ENCODE results near the gene CFAP100.

The CFAP100 gene

DNA sequence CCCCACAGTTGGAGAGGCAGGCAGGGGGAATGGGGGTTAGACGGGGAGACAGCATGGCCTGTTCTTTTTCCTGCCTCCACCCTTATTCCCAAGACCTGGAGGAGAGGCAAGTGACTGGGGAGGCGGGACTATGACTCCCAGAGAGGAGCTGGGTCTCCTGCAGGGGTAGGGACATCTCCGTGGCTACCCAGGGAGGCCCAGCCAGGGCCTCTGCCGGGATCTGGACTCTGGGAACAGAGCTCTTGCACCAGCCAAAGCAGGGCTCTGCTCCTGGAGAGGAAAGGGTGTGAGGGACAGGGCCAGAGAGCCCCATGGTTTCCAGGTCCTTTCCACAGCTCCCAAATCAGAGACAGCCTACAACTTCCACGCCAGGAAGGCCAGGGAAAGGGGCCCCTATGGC lies 22.8 kb downstream of the CFAP100 start:
- Histone ChIP-seq H4K20me1 (ENCODE audit: insufficient read depth, low read length) (no peaks in the 10 kb centered on the region), H3K79me2 (ENCODE audit: insufficient read depth, low read length) (no peaks in the 10 kb centered on the region), H3F3A (ENCODE audit: insufficient read depth, low read length) (no peaks in the 10 kb centered on the region), H3K4me1 (ENCODE audit: insufficient read depth, low read length, severe bottlenecking) (no peaks in the 10 kb centered on the region), H3K9me3 (ENCODE audit: low read length) (no peaks in the 10 kb centered on the region), H3K4me3 (ENCODE audit: low read depth, low read length, poor library complexity, severe bottlenecking) (no peak overlapping the region), H3K36me3 (ENCODE audit: insufficient read depth, low read length) (no peaks in the 10 kb centered on the region), H2AFZ (ENCODE audit: low read length) (no peak overlapping the region), H3K27ac (ENCODE audit: low read depth, low read length, poor library complexity, severe bottlenecking) (no peak overlapping the region), H3K9ac (ENCODE audit: low read length) (no peak overlapping the region), H3K9me2 (ENCODE audit: low read depth, low read length) (no peaks in the 10 kb centered on the region), H3K27me3 (ENCODE audit: insufficient read depth, low read length) (no peaks in the 10 kb centered on the region), H3K4me2 (ENCODE audit: low read length) (no peak overlapping the region)
- TF ChIP-seq, protein P1, sequence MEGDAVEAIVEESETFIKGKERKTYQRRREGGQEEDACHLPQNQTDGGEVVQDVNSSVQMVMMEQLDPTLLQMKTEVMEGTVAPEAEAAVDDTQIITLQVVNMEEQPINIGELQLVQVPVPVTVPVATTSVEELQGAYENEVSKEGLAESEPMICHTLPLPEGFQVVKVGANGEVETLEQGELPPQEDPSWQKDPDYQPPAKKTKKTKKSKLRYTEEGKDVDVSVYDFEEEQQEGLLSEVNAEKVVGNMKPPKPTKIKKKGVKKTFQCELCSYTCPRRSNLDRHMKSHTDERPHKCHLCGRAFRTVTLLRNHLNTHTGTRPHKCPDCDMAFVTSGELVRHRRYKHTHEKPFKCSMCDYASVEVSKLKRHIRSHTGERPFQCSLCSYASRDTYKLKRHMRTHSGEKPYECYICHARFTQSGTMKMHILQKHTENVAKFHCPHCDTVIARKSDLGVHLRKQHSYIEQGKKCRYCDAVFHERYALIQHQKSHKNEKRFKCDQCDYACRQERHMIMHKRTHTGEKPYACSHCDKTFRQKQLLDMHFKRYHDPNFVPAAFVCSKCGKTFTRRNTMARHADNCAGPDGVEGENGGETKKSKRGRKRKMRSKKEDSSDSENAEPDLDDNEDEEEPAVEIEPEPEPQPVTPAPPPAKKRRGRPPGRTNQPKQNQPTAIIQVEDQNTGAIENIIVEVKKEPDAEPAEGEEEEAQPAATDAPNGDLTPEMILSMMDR (IDR thresholded peaks at IDR 0.05; ENCODE audit: low read length): no peak
- TF ChIP-seq EZH2 (IDR thresholded peaks at IDR 0.05; ENCODE audit: borderline replicate concordance, low read length): no peak

DNA sequence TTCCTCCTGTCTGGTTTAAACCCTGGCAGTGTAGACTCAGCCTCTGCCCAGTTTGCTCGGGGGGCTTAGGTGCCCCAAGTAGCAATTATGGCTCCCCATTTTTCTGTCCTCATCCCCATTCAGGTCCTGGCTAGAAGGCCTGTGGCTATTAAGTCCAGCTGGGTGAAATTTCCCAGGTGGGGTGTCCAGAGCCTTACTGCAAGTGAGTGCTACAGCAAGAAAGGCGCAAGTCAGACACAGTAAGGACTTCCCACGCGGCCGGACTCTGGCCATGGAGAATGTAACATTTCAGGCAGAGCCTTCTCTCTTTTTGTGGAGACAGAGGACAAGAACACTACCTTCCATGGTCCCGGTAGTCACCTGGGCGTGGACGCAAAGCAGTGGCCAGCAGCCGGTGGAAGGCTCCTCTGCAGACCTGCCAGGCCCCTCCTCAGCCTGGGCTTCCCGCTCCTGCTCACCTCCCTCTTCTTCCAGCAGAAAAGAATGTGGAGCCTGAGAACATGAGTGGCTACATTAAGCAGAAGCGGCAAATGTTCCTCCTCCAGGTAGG lies 23.3 kb downstream of the CFAP100 start:
- no peaks in the 10 kb centered on the region for H3K27me3 ChIP-seq (ENCODE audit: insufficient read depth, low read length)
- H3K4me3 ChIP-seq (ENCODE audit: low read depth, low read length, poor library complexity, severe bottlenecking): no peak overlapping the region
- no peaks in the 10 kb centered on the region for H3K9me3 ChIP-seq (ENCODE audit: low read length)
- no peaks in the 10 kb centered on the region for H3K9me2 ChIP-seq (ENCODE audit: low read depth, low read length)
- H3K4me1 ChIP-seq (ENCODE audit: insufficient read depth, low read length, severe bottlenecking): no peaks in the 10 kb centered on the region
- no peaks in the 10 kb centered on the region for H4K20me1 ChIP-seq (ENCODE audit: insufficient read depth, low read length)
- no peak overlapping the region for H3K9ac ChIP-seq (ENCODE audit: low read length)
- TF ChIP-seq EZH2 (IDR thresholded peaks at IDR 0.05; ENCODE audit: borderline replicate concordance, low read length): no peak
- TF ChIP-seq, protein P1 (IDR thresholded peaks at IDR 0.05; ENCODE audit: low read length): no peak
- no peak overlapping the region for H2AFZ ChIP-seq (ENCODE audit: low read length)
- no peaks in the 10 kb centered on the region for H3F3A ChIP-seq (ENCODE audit: insufficient read depth, low read length)
- H3K4me2 ChIP-seq (ENCODE audit: low read length): no peak overlapping the region
- H3K79me2 ChIP-seq (ENCODE audit: insufficient read depth, low read length): no peaks in the 10 kb centered on the region
- no peak overlapping the region for H3K27ac ChIP-seq (ENCODE audit: low read depth, low read length, poor library complexity, severe bottlenecking)
- H3K36me3 ChIP-seq (ENCODE audit: insufficient read depth, low read length): no peaks in the 10 kb centered on the region

- Histone ChIP-seq H3K79me2 (ENCODE audit: insufficient read depth, low read length) (no peaks in the 10 kb centered on the region), H3K4me1 (ENCODE audit: insufficient read depth, low read length, severe bottlenecking) (no peaks in the 10 kb centered on the region), H3K27ac (ENCODE audit: low read depth, low read length, poor library complexity, severe bottlenecking) (no peak overlapping the region), H3K4me3 (ENCODE audit: low read depth, low read length, poor library complexity, severe bottlenecking) (no peak overlapping the region), H3K9ac (ENCODE audit: low read length) (no peak overlapping the region), H3K36me3 (ENCODE audit: insufficient read depth, low read length) (no peaks in the 10 kb centered on the region), H3K27me3 (ENCODE audit: insufficient read depth, low read length) (no peaks in the 10 kb centered on the region), H3K4me2 (ENCODE audit: low read length) (no peak overlapping the region), H4K20me1 (ENCODE audit: insufficient read depth, low read length) (no peaks in the 10 kb centered on the region), H2AFZ (ENCODE audit: low read length) (no peak overlapping the region), H3K9me3 (ENCODE audit: low read length) (no peaks in the 10 kb centered on the region), H3K9me2 (ENCODE audit: low read depth, low read length) (no peaks in the 10 kb centered on the region), H3F3A (ENCODE audit: insufficient read depth, low read length) (no peaks in the 10 kb centered on the region)
- TF ChIP-seq EZH2 (IDR thresholded peaks at IDR 0.05; ENCODE audit: borderline replicate concordance, low read length): no peak
- TF ChIP-seq, protein P1 (IDR thresholded peaks at IDR 0.05; ENCODE audit: low read length): no peak
Observed at GRCh38 chr3:126418661-126419131, 24.0 kb downstream of the CFAP100 start.

Measured in OCI-LY1 (cell line).